Stimulated activated memory B cell treated with anti-CD40 and anti-IgM and Interleukin-4, amounts not matched to agents 10 μg/mL and 1 μg/mL and 100 μg/mL, for 72 hours (primary cell): Measurements from ENCODE around the gene KLK5.
A peak's percentile ranks its signal among the peaks of the same experiment; 100 is the strongest.

ENCODE experiments used
- ATAC-seq: fragments of 150-1000 bp; cut with Tn5 transposase; 2 replicates; pipeline ENCODE4 v1.10.0; 2021
- H3K27ac Mint-ChIP-seq: one replicate; pipeline ENCODE4 v1.8.0; 2022; ENCODE audit warnings: mild to moderate bottlenecking, mixed read lengths
- H3K27me3 Mint-ChIP-seq: one replicate; pipeline ENCODE4 v1.8.0; 2022; ENCODE audit warnings: mixed read lengths
- H3K36me3 Mint-ChIP-seq: one replicate; pipeline ENCODE4 v1.8.0; 2022; ENCODE audit warnings: mixed read lengths
- H3K4me1 Mint-ChIP-seq: one replicate; pipeline ENCODE4 v1.8.0; 2022; ENCODE audit warnings: mixed read lengths
- H3K4me3 Mint-ChIP-seq: one replicate; pipeline ENCODE4 v1.8.0; 2022; ENCODE audit warnings: mild to moderate bottlenecking, moderate library complexity, mixed read lengths
- H3K9me3 Mint-ChIP-seq: one replicate; pipeline ENCODE4 v1.8.0; 2022; ENCODE audit warnings: mixed read lengths

Gene KLK5

DNA sequence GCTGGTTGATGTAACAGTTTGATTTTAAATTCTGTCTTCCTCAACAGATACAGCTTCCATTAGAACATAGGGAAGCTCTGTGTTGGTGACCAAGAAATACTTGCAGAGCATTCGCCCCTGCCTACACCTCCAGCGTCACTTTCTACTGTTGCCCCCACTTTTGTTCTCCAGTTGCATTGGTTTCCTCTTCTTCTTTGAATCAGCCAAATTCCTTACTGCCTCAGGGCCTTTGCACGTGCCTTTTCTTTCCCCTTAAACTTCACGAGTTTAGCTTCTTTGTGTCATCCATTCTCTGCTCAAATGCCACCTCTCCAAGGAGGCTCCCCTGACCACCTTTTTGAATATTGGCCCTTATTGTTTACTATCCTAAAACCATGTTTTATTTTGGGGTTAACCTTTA, 5.7 kb downstream of the KLK5 start:
- Mint-ChIP-seq H3K4me3 (no peak overlapping the region), H3K27ac (no peak overlapping the region), H3K36me3 (peaks cover 9% of the 10 kb centered on the region), H3K27me3 (peaks cover 72% of the 10 kb centered on the region), H3K4me1 (no peaks in the 10 kb centered on the region), H3K9me3 (peaks cover 20% of the 10 kb centered on the region)
- ATAC-seq, result no peak

DNA sequence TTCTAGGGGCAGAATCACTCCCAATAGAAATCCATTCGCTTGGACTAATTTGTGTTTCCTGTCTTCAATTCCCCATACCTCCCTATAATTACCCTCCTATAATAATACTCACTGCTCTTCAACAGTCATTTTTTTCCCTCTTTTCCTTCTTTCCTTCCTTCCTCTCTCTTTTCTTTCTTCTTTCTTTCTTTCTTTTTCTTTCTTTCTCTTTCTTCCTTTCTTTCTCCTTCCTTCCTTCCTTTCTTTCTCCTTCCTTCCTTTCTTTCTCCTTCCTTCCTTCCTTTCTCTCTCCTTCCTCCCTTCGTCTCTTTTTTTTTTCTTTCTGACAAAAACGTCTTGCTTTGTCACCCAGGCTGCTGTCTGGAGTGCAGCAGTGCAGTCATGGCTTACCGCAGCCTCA, 8.0 kb downstream of the KLK5 start:
- H3K27me3 Mint-ChIP-seq, result peaks cover 64% of the 10 kb centered on the region
- H3K4me1 Mint-ChIP-seq, result no peaks in the 10 kb centered on the region
- H3K9me3 Mint-ChIP-seq, result peaks cover 21% of the 10 kb centered on the region
- no peak overlapping the region for H3K4me3 Mint-ChIP-seq
- no peak for ATAC-seq
- H3K36me3 Mint-ChIP-seq, result peaks cover 10% of the 10 kb centered on the region
- H3K27ac Mint-ChIP-seq, result no peak overlapping the region

DNA sequence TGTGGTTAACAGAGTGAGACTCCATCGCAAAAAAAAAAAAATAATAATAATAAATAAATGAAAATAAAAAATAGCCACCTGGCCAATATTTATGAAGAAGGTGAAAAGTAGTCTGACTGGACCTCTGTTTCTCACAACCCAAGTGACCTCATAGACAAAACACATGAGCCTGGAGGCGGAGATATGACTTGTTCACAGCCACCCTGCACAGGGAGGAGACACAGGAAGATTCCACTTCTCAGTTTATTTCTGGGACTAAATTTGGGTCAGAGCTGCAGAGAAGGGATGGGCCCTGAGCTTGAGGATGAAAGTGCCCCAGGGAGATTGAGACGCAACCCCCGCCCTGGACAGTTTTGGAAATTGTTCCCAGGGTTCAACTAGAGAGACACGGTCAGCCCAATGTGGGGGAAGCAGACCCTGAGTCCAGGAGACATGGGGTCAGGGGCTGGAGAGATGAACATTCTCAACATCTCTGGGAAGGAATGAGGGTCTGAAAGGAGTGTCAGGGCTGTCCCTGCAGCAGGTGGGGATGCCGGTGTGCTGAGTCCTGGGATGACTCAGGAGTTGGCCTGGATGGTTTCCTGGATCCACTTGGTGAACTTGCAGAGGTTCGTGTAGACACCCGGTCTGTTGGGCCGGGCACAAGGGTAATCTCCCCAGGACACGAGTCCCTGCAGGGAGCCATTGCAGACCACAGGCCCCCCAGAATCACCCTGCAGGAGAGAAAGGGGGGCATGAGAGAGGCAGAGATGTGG, 9.6 kb downstream of the KLK5 start:
- H3K4me1 Mint-ChIP-seq, result no peaks in the 10 kb centered on the region
- H3K27ac Mint-ChIP-seq, result no peak overlapping the region
- peaks cover 48% of the 10 kb centered on the region for H3K27me3 Mint-ChIP-seq
- no peak for ATAC-seq
- peaks cover 21% of the 10 kb centered on the region for H3K9me3 Mint-ChIP-seq
- peaks cover 10% of the 10 kb centered on the region for H3K36me3 Mint-ChIP-seq
- H3K4me3 Mint-ChIP-seq, result no peak overlapping the region

DNA sequence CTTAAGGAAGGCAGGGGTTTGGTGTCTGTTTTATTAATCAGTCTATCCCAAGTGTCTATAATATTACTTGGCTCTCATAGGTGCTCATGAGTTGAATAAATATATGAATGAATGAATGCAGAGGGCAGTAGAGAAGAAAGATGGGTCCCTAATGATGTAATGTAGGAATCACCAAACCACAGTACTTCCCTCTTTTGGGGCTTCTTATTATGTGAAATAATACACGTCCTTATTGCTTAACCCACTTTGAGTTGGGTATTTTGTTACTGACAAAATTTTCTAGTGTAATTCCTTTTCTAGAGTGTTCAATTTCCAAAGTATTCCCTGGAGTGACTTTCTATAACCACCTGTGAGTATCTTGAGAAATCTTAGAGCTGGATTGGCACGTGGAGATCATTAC, 13.2 kb downstream of the KLK5 start:
- H3K4me3 Mint-ChIP-seq, result no peak overlapping the region
- peaks cover 65% of the 10 kb centered on the region for H3K27me3 Mint-ChIP-seq
- H3K27ac Mint-ChIP-seq, result no peak overlapping the region
- peaks cover 15% of the 10 kb centered on the region for H3K9me3 Mint-ChIP-seq
- no peak for ATAC-seq
- no peaks in the 10 kb centered on the region for H3K4me1 Mint-ChIP-seq
- H3K36me3 Mint-ChIP-seq, result peaks cover 10% of the 10 kb centered on the region

DNA sequence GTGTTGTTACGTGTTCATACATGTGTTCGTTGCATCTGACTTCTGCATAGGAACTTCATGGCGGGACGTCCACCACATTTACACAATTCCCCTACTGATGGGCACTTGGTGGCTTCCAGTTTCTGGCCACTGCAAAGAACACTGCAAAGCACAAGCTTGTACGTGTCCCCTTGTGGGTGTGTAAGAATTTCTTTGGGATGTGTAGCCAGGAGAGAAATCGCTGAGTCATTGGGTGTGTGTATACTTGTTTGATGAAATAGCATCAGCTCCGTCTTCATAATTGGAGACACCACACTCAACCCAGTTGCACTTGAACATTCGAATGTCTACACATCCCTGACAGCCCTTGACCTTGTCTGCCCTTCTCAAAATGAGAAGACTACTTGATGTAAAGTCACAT, 19.2 kb downstream of the KLK5 start:
- Mint-ChIP-seq H3K4me3 (no peak overlapping the region), H3K9me3 (no peaks in the 10 kb centered on the region), H3K27ac (no peak overlapping the region), H3K36me3 (no peaks in the 10 kb centered on the region), H3K27me3 (peaks cover 78% of the 10 kb centered on the region), H3K4me1 (no peaks in the 10 kb centered on the region)
- no peak for ATAC-seq

DNA sequence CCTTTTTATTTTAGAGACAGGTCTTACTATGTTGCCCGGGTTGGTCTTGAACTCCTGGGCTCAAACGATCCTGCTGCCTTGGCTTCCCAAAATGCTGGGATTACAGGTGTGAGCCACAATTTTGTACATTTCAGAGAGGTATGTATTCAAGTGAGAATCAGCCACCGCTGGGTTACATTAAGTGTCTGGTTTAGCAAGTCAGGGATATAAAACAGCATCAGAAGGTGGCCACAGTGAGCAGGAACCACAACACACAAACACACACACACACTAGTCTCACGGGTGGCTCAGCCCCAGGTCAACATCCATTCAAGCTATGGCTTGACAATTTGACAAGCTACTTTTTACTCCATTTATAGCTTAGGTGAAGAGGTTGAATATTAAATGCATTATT, 20.2 kb downstream of the KLK5 start:
- Mint-ChIP-seq H3K4me3 (no peak overlapping the region), H3K4me1 (no peaks in the 10 kb centered on the region), H3K36me3 (no peaks in the 10 kb centered on the region), H3K9me3 (no peaks in the 10 kb centered on the region), H3K27me3 (peaks cover 83% of the 10 kb centered on the region), H3K27ac (no peak overlapping the region)
- no peak for ATAC-seq

DNA sequence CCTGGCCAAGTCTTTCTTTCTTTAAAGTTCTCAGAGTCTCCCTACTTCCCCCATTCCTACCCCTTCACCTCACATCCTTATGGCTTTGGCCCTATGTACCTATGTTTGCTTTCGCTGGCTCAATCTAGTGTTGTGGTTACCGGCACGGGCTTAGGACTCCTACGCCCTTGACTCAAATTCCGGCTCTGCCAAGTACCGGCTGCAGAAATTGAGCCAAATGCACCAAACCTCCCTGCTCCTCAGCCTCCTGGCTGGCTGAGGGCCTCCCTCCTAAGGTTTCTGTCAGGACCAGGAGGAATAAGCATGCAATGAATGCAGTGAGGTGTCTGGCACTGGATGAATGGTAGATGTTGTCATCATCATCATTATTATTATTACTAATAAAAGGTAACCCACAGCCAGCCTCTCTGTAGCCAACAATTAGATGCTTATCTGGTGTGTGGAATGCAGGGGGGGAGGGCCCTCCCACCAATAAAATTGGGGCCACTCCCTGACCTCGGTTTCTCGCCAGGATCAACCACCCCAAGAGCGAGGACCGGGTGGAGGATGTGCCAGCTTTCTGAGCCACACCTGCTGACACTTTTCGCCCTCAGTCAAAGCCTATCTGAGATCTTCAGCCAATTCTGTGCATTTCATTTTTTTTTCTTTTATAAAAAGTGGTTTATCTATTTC, 20.7 kb downstream of the KLK5 start:
- Mint-ChIP-seq H3K27me3 (peaks cover 83% of the 10 kb centered on the region), H3K4me1 (no peaks in the 10 kb centered on the region), H3K27ac (no peak overlapping the region), H3K4me3 (no peak overlapping the region), H3K36me3 (no peaks in the 10 kb centered on the region), H3K9me3 (no peaks in the 10 kb centered on the region)
- ATAC-seq, result no peak

DNA sequence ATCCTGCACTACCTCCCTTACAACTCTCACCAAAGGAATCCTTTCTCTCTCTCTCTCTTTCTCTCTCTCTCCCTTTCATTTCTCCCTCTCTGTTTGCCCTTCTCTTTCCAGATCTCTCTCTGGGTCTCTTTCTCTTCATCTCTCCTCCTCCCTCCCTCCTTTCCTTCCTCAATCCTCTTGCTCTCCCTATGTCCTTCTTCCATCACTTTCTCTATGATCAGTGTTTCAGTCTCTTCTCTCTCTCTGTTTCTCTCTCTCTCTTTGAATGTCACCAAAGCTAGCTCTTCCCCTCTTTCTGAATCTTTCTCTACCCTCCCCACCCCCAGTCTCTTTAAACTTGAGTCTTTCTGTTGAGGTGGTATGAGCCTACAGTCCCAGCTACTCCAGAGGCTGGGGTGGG, 21.8 kb downstream of the KLK5 start:
- ATAC-seq, result no peak
- Mint-ChIP-seq H3K36me3 (no peaks in the 10 kb centered on the region), H3K9me3 (no peaks in the 10 kb centered on the region), H3K27me3 (peaks cover 72% of the 10 kb centered on the region), H3K4me1 (no peaks in the 10 kb centered on the region), H3K27ac (no peak overlapping the region), H3K4me3 (no peak overlapping the region)

DNA sequence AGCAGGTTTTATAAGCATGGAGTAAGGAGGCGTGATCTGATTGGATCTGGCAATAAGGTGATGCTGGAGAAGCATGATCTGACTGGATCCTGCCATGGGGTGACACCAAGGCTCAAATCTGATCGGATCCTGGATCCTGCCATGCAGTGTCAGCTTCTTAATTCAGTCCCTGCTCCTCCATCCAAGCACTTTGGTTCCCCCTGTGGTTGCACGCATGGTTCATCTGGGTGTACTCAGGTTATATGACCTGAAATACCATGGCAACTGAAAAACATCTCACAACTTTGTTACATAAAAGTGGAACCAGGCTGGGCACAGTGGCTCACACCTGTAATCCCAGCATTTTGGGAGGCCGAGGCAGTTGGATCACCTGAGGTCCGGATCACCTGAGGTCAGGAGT, 24.0 kb downstream of the KLK5 start:
- no peak overlapping the region for H3K4me3 Mint-ChIP-seq
- ATAC-seq, result no peak
- H3K27ac Mint-ChIP-seq, result no peak overlapping the region
- H3K9me3 Mint-ChIP-seq, result no peaks in the 10 kb centered on the region
- peaks cover 54% of the 10 kb centered on the region for H3K27me3 Mint-ChIP-seq
- H3K4me1 Mint-ChIP-seq, result no peaks in the 10 kb centered on the region
- H3K36me3 Mint-ChIP-seq, result no peaks in the 10 kb centered on the region

DNA sequence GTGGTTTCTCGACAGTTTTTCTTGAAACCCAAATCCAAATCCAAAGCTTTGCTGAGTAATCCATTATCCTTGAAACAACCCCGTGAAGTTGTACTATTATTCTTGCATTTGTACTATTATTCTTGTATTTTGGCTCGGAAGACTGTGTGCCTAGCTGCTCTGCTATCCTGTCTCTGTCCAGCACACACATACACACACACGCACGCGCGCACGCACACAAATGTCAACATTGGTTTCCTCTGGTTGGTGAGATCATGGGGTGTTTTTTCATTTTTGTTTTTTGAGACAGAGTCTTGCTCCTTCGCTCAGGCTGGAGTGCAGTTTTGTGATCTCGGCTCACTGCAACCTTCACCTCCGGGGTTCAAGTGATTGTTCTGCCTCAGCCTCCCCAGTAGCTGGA, 26.7 kb downstream of the KLK5 start:
- Mint-ChIP-seq H3K4me1 (peaks cover 11% of the 10 kb centered on the region), H3K27me3 (peaks cover 41% of the 10 kb centered on the region), H3K36me3 (no peaks in the 10 kb centered on the region), H3K9me3 (no peaks in the 10 kb centered on the region), H3K27ac (no peak overlapping the region), H3K4me3 (no peak overlapping the region)
- no peak for ATAC-seq

DNA sequence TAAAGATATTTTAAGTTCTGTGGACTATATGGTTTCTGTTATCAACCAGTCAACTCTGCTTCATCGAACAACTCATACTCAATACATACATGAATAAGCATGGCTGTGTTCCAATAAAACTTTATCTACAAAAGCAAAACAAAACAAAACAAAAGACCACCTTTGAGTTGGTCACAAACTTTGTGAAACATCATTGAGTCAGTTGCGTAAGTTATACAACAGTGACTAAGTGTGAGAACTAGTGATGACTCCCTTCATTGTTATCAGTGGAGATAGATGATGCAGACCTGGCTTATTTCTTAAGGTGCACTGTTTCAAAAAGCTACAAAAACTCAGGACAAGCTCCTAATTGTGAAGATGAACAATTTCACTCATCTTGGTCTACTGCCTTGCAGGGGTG, 27.1 kb downstream of the KLK5 start:
- ATAC-seq, result no peak
- H3K27ac Mint-ChIP-seq, result no peak overlapping the region
- H3K36me3 Mint-ChIP-seq, result no peaks in the 10 kb centered on the region
- peaks cover 11% of the 10 kb centered on the region for H3K4me1 Mint-ChIP-seq
- H3K4me3 Mint-ChIP-seq, result no peak overlapping the region
- no peaks in the 10 kb centered on the region for H3K9me3 Mint-ChIP-seq
- peaks cover 39% of the 10 kb centered on the region for H3K27me3 Mint-ChIP-seq

DNA sequence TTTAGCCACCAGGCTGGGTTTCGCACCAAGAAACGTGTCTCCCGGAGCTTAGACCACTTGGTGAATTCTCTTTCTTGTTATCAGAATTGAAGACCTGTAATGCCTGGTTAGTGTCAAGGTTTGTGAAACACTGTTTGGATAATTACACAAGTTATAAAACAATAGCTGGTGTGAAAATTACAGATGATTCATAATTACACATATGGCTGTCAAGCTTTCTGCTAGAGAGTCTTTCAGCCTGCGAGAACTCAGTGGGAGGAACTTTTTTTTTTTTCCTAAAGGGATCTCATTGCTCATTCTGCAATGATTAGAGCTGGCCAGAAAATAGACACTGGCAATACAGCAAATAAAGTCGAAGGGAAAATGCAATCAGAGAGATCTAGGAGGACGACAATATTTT, 28.3 kb downstream of the KLK5 start:
- Mint-ChIP-seq H3K27ac (no peak overlapping the region), H3K4me1 (peaks cover 11% of the 10 kb centered on the region), H3K4me3 (no peak overlapping the region), H3K27me3 (peaks cover 39% of the 10 kb centered on the region), H3K36me3 (no peaks in the 10 kb centered on the region), H3K9me3 (no peaks in the 10 kb centered on the region)
- ATAC-seq, result no peak

DNA sequence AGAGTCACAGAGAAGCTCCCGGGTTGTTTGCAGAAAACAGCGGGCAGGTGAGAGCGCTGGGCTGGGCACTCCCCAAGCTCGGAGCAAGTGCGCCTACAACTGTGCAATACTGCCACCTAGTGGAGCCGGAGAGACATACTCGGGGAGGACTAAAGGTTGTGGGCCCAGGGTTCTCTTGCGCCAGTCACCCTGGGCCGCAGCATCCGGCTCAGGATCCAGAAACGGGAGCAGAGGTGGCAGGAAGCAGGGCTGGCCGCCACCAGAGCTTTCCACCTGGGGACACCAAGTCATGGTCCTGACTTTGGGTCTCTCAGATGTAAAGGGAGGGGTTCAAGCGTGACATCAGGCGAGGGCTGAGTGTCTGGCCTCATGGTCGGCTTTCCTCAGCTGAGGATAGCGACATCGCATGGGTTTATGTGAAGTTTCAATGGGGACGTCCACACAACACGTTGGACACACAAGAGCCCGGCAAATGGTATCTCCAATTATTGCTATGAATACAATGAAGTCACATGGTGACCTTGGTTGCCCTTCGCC, 30.5 kb downstream of the KLK5 start:
- peaks cover 32% of the 10 kb centered on the region for H3K27me3 Mint-ChIP-seq
- H3K27ac Mint-ChIP-seq, result peak overlapping the region; percentile 68

DNA sequence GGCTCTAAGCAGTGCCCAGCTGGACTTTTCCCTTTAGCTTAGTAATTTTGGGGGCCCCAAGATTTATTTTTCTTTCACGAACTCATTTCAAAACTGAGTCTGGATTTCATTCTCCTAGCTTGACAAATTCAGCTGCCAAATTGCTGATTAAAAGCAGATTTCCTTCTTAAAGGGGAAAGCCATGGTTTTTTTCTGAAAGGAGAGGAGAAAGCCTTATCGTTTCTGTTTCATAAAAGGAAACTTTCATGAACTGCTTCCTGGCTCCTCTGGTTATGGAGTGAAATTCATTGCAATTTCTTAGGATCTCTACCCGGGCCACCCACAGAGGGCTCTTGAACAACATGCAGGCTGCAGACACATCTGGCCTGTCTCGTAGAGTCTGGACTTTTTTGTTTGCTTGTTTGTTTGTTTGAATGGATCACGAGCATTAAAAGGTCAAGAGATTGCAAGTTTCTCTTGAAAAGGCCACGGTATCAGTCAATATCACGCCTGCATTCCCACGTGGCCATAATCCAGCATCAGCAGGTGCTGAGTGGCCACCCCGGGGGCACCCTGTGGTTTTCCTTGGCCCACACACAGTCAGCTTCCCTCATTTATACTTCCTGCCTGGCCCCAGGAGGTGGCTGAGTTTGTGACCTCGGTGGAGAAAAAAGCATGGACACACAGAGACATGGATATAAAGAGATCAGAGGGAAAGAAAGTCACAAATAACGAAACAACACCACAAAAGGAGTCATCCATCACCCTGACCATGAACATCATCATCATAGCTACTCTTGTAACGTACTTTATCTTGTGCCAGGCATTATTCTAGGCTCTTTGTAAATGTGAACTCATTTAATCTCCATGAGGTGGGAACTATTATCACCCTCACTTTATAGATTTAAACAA, 31.2 kb downstream of the KLK5 start:
- H3K9me3 Mint-ChIP-seq, result no peaks in the 10 kb centered on the region
- H3K4me3 Mint-ChIP-seq, result peak overlapping the region; percentile 40
- ATAC-seq, result peak; percentile 49
- peaks cover 11% of the 10 kb centered on the region for H3K4me1 Mint-ChIP-seq
- peaks cover 36% of the 10 kb centered on the region for H3K27me3 Mint-ChIP-seq
- H3K27ac Mint-ChIP-seq, result peak overlapping the region; percentile 68
- no peaks in the 10 kb centered on the region for H3K36me3 Mint-ChIP-seq

More for the DNA sequence above, 30.5 kb downstream of the KLK5 start:
- Mint-ChIP-seq H3K9me3 (no peaks in the 10 kb centered on the region), H3K4me1 (peaks cover 11% of the 10 kb centered on the region), H3K4me3 (peak overlapping the region; percentile 40), H3K36me3 (no peaks in the 10 kb centered on the region)
- ATAC-seq, result peak; percentile 97

DNA sequence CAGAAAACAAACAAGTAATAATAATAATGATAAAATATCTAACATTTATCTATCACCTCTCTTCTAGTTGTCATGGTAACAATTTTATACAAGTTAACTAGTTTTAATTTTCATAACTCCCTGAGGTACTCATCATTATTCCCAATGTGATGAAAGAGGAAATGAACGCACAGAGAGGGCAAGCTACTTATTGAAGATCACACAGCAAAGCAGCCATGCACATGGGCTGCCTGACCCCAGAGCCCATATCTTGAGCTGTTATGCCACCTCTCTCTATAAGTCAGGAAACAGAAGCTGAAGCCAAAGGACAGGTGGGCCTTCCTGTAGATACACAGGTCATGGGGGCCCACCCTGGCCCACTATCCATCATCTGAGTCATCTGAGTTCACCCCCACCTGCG, 36.8 kb downstream of the KLK5 start:
- Mint-ChIP-seq H3K27me3 (peaks cover 29% of the 10 kb centered on the region), H3K4me1 (peaks cover 6% of the 10 kb centered on the region), H3K9me3 (no peaks in the 10 kb centered on the region), H3K36me3 (no peaks in the 10 kb centered on the region), H3K4me3 (no peak overlapping the region), H3K27ac (no peak overlapping the region)
- ATAC-seq, result no peak
